CD4-positive, alpha-beta T cell treated with Interleukin-4 for 1 hour (primary cell): Measurements from ENCODE around the gene ZNF665.
"Not testable (repeated sequence)": the region's sequence is repeated elsewhere in the genome, so short reads cannot be mapped to it uniquely, and the experiment has no call there.

Experiments used
- DNase-seq, 2 donors: peaks; one replicate each; pipeline ENCODE4 v3.0.0-alpha.2; 2020 to 2022

The ZNF665 gene

DNA sequence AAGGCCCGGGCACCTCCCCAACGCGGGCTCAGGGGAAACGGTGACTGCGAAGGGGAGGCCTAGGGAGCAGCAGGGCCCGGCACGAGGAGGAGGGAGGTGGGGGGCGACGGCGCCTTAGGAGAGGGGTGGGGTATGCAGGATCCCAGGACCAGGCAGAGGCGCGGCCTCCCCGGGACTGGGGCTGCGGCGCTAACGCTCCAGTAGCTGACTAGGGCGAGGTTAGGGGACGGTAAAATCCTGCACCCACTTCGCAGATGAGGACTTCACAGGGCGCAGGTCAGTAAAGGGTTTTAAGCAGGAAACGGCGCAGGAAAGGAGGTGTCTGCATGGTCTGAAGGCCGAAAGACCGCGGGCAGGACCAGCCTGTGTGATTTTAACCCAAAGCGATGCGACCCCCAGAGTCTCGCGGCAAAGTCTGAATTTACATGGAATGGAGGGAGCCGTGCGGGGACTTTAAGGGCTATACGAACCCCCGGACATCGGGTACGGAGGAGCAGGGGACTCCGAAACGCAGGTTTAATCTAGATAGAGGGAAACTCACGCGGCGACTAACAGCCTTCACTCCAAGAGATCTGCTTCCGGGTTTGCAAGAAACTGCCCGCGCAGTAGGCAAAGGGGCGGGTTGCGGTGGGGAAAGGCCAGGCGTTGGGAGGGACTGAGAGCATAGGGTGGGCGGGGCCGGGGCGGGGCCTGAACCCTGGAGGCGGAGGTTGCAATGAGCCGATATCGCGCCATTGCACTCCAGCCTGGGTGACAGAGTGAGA lies at the start of gene ZNF665:
Gene ZNF665, minus strand, starts transcription at position 588 of the 764 bp plus-strand sequence. CDS start 10,460 bp downstream, outside the sequence.
- peak; percentile 85 to 89 for DNase-seq

DNA sequence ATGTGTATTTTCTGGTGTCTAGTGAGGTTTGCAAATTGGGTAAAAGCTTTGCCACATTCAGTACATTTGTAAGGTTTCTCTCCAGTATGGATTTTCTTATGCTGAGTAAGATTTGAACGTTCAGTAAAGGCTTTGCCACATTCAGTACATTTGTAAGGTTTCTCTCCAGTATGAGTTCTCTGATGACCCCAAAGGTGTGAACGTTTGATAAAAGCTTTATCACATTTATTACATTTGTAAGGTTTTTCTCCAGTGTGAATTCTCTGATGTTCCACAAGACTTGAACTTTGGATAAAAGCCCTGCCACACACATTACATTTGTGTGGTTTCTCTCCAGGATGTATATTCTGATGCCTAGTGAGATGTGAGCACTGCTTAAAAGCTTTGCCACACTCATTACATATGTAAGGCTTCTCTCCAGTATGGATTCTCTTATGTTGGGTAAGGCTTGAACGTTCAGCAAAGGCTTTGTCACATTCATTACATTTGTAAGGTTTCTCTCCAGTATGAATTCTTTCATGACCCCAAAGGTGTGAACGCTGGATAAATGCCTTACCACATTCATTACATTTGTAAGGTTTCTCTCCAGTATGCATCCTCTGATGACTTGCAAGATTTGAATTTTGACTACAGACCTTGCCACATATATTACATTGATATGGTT lies 44.1 kb upstream of the ZNF665 start:
- no peak for DNase-seq

DNA sequence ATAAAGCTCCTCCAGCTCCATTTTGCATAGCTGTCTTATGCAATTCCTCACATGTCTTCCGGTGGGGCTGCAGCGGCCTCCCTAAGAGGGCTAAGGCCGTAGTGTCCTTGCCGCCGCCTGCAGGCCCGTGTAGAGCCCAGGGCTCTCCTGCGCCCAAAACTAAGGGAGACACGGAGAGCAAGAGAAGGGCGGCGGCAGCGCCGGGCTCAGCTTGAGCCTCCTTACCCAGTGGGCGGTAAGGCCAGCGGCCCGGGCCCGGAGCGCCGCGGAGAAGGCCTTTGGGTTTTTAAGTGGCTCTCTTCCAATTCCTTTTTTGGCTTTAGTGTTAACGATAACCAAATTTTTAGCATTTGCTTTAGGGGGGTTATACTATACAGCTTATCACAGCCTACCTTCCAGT lies 31.4 kb upstream of the ZNF665 start:
- DNase-seq = no peak

DNA sequence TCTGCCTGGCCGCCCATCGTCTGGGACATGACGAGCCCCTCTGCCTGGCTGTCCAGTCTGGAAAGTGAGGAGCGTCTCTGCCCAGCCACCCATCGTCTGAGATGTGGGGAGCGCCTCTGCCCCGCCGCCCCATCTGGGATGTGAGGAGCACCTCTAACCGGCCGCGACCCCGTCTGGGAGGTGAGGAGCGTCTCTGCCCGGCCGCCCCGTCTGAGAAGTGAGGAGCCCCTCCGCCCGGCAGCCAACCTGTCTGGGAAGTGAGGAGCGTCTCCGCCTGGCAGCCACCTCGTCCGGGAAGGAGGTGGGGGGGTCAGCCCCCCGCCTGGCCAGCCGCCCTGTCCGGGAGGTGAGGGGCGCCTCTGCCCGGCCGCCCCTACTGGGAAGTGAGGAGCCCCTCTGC lies 29.6 kb upstream of the ZNF665 start:
- not testable (repeated sequence) for DNase-seq

DNA sequence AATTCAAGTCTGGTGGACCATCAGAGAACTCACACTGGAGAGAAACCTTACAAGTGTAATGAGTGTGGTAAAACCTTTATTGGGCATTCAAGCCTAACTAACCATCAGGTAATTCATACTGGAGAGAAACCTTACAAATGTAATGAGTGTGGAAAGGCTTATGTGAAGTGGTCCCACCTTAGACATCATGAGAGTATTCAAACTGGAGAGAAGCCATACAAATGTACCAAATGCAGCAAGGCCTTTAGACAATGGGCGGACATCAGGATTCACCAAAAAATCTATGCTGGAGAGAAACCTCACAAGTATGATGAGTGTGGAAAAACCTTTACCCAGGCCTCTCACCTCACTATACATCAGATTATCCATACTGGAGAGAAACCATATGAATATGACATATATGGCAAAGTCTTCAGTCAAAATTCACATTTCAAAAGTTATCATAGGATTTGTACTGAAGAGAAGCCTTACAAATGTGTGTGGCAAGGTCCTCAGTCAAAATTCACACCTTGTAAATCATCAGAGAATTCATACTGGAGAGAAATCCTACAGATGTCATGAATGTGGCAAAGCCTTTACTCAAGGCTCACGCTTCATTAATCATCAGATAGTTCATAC lies 19.7 kb upstream of the ZNF665 start:
- no peak for DNase-seq

DNA sequence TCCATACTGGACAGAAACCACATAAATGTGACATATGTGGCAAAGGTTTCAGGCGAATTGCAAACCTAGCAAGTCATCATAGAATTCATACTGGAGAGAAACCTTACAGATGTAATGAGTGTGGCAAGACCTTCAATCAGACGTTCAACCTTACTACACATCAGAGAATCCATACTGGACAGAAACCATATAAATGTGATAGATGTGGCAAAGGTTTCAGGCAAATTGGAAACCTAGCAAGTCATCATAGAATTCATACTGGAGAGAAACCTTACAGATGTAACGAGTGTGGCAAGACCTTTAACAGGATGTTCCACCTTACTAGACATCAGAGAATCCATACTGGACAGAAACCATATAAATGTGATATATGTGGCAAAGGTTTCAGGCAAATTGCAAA lies 18.4 kb upstream of the ZNF665 start:
- DNase-seq = not testable (repeated sequence)

DNA sequence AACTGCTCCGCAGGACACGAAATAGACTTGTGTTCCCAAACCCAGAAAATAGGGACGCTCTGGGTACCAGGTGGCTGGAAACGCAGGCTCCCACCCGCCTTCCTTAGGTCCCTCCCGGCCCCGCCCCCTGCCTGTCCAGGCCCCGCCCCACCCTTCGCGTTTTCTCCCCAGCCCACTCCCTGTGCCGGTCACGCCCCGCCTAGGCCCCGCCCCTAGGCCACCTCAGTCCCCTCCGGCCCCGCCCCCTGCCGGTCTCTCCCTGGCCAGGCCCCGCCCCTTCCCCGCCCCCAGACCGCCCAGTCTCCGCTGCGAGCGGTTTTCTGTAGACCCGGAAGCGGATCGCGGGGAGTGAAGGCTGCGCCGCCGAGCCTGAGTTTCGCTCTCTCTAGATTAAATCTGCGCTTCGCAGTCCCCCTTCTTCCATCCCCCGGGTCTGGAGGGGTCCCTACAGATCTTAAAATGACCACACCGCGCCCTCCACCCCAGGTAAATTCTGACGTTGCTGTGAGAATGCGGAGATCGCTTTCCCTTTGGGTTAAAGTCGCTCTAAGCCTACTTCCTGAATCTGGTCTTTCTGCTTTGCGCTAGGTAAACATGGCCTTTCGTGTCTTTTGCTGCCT lies 3.7 kb upstream of the ZNF665 start:
- peak; percentile 96 to 97 for DNase-seq

DNA sequence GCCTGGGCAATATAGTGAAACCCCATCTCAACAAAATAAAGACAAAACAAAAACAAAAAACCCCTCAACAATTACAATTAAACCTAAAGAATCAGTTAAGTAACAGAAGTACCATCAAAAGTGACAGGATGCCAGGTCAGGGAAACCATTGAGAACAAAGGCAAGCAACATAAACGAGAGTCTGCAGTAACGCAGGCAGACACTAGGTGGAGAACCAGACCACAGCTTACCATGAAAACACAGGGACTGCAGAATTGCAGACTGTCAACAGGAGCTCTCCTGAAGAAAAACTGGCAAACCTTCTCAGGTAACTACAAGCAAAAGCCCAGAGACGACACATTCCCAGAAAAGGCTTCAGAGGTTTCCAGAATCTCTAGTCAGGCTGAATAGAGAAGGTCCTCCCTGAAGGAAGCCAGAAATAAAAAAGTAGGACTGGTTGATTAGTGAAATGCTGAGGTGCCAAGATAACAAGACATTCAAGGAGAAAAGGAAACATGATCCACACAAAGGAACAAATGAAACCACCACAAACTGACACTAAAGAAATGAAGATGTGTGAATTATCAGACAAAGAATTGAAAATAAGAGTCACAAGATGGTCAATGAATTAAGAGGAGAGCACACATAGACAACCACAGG lies 2.2 kb upstream of the ZNF665 start:
- DNase-seq = peak; percentile 86 to 87

DNA sequence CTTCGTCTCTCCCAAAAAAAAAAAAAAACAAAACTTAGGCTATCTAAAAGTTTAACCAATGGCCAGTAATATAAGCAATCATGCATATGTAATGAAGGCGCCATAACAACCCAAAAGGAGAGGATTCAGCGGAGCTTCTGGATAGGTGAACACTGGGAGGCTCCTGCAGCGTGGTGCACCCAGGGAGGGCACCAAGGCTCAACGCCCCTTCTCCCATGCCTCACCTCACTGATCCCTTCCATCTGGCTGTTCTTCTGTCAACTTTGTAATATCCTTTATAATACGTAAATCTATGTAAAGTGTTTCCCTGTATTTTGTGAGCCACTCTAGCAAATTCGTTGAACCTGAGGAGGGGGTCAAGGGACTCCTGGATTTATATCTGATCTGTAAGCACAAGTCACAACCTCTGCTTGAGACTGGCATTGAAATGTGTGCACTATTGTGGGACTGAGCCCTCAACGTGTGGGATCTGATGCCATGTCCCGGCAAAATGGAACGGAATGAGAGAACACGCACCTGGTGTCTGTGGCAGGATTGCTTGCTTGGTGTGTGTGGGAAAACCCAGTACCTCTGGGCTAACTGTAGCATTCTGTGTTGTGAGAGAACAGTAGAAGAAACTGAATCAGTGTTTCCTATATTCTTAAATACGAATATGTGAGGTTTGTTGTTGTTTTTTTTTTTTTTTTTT lies 521 bp upstream of the ZNF665 start:
- DNase-seq = no peak

DNA sequence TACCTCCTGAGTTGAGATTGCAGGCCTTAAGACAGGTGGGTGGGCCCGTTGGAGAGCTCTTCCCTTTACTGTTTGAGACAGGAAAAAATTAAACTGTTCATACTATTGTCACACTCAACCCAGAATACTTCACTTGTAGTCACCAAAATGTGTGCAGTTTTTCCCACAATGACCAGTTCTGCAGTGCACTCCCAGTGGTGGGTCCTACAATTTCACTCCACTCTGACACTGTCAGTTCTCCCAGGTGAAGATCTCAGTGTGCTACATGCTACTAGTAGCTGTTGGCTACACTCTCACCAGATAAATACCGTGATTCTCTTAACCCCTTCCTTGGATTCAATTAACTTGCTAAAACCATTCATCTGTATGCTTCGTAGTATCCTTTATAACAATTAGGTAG lies 2.9 kb downstream of the ZNF665 start:
- DNase-seq = no peak

DNA sequence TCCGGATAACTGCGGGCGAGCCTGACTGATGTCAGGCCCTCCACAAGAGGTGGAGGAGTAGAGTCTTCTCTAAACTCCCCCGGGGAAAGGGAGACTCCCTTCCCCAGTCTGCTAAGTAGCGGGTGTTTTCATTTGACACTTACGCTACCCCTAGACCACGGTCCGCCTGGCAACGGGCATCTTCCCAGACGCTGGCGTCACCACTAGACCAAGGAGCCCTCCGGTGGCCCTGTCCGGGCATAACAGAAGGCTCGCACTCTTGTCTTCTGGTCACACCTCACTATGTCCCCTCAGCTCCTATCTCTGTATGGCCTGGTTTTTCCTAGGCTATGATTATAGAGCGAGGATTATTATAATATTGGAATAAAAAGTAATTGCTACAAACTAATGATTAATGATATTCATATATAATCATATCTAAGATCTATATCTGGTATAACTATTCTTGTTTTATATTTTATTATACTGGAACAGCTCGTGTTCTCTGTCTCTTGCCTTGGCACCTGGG lies 3.4 kb downstream of the ZNF665 start:
- not testable (repeated sequence) for DNase-seq

DNA sequence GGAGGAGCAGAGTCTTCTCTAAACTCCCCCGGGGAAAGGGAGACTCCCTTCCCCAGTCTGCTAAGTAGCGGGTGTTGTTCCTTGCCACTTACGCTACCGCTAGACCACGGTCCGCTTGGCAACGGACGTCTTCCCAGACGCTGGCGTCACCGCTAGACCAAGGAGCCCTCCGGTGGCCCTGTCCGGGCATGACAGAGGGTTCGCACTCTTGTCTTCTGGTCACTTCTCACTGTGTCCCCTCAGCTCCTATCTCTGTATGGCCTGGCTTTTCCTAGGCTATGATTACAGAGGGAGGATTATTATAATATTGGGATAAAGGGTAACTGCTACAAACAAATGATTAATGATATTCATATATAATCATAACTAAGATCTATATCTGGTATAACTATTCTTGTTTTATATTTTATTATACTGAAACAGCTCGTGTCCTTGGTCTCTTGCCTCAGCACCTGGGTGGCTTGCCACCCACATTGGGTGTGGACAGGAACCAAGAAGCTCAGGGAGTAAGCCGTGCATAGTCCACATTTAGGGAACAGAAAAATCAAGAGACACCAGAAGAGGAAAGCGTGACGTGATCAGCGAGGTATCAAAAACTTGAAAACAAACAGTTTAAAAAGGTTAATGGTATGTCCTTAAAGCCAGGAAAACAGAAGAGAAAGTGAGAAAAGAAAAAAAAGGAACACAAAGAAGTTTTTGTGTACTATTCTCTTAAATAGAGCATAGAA lies 7.8 kb downstream of the ZNF665 start:
- not testable (repeated sequence) for DNase-seq

DNA sequence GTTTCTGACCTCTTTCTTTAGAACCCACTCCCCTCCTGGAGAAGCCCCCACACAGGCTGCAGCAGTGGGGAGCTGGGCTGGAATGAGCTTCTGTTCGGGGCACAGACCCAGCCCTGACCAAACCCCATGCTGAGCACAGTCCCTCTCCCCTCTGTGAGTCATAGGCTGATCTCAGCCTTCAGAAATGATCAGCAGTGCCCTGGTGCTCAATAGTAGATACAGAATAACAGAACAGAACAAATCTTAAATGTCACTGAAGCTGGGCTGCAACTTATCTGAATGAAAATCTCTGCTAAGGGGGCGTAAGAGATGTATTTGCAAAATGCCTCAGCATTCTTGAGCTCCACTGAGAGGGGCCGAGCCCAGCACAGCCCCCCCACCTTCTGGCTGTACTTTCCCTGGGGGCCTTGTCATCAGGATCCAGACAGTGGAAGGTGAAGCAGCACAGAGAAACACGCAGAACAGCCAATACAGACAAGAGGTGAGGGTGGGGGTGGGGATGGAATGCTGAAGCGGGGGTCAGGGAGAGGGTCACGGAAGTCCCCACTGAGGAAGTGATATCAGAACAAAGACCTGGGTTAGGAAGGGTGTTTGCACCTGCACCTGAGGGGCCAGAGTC lies 9.9 kb downstream of the ZNF665 start:
- DNase-seq = no peak

DNA sequence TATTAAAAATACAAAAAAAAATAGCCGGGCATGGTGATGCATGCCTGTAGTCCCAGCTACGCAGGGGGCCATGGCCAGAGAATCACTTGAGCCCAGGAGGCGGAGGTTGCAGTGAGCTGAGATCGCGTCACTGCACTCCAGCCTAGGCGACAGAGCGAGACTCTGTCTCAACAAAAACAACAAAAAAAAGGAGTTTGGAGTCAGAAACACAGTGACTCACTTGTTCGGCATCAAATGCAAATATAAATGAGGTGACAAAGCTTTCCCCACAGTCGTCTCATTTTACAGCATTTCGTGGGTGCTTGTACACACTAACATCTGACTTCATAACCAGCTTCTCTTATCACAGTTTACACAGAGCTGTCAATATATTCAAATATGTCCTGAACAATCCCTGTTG lies 11.0 kb downstream of the ZNF665 start:
- DNase-seq = no peak

DNA sequence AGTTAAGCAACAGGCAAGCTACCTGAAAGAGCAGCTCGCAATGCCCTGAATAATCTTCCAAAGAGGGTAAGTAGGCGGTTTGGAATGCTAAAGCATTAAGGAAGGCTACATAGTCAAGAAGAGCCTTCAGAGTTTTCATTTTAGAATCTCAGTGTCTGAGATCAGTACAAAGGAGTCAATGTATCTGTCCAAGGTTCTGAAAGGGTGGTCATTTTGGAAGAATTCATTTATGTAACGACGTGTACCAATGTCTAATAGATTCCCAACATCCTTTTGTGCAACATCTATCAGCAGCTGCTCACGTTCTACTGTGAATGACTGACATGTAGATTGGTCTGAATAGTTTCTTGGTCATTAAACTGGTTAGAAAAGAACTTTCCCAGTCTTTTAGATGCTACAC lies 15.2 kb downstream of the ZNF665 start:
- DNase-seq = no peak

DNA sequence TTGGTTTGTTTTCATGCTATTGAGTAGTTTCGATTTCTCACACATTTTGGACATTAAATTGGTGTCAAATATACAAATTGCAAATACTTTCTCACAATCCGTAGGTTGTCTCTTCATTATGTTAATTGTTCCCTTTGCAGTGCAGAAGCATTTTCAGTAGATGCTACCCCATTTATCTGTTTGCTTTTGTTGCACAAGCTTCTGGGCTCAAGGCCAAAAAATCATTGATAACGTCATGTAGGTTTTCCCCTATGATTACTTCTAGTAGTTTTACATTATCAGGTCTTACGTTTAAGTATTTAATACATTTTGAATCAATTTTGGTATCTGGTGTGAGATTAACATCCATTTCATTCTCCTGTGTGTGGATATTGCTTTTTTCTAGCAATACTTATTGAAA lies 20.3 kb downstream of the ZNF665 start:
- DNase-seq = no peak

DNA sequence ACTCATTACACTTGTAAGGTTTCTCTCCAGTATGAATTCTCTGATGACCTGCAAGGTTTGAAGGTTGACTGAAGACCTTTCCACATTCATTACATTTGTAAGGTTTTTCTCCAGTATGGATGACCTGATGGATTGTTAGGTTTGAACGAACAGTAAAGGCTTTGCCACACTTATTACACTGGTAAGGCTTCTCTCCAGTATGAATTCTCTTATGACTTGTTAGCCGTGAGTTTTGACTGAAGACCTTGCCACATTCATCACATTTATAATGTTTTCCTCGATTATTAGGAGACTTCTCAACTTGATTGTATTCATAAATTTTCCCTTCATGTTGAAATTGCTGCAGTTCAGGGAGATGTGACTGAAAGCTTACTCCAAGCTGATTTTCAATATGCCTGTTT lies 27.5 kb downstream of the ZNF665 start:
- no peak for DNase-seq

DNA sequence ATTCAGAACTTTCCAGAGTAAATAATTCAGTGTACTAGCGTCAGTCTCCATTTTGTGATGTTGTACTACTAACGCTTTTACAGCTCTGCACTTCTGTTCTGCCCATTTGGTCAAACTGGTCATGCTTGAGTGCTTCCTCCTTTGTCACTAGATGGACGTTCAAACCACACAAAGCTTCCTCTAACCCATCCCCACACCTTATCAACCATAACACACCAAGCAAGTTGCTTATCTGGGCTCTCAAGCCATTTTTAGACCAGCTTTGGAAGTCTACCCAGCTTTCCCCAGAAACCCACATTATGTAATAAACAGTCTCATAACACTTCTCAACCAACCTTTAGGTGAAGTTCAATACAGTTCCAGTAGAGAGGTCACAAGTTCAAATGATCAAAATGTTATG lies 32.0 kb downstream of the ZNF665 start:
- DNase-seq = no peak

DNA sequence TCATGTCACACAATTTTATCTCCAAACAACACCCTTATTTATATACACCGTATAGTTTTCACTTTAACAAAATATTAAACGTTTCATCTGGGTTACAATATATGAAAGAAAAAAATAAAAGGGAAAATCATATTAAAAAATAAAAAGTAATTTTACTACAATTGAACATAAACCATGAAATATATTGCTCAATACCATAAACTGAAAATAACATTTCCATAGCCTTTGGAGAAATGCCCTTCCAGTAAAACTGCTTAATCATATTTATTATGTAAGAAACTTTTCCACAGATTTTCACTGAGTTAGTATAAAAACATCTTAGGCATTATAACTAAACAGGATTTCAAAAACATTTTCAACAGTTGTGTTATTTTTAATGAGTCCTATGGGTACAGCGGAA lies 32.8 kb downstream of the ZNF665 start:
- DNase-seq = no peak

DNA sequence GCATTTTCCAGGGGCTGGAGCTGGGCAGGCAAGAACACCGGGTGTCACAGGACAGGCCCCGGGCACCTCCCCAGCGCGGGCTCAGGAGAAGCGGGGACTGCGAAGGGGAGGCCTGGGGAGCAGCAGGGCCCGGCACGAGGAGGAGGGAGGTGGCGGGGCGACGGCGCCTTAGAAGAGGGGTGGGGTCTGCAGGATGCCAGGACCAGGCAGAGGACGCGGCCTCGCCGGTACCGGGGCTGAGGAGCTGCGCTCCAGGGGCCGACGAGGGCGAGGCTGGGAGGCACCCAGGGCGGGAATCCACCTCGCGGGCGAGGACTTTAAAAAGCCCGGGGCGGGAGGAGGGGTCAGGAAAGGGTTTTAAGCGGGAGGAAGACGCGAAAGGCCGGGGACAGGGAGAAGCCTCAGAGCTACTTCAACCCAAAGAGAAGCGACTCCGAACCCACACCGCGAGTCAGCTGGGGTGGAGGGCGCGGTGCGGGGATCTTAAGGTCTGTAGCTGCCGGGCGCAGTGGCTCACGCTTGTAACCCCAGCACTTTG lies 35.0 kb downstream of the ZNF665 start:
- peak; percentile 29 to 33 for DNase-seq

DNA sequence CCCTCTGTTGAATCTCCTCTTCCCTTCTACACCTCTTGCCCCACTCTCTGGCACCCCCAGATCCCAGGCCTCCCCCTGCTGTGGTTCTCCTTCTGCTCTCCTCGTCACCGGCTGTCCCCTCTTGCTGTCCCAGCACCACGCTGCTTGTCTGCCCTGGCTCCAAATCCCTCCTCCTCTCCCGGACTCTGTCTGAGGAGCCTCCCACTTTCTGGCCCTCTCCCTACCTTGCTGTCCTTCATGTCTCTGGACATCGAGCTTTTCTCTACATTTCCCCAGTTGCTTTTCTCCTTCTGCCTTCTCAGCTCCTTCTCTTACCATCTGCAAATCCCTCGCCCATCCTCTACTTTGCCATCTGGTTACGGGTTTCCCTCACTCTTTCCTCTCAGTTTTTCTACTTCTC lies 35.5 kb downstream of the ZNF665 start:
- no peak for DNase-seq
